ENCODE results near the gene ZBTB5. TPM values are rescaled to one million over a fixed set of nuclear protein-coding genes. Genes with fewer than 3 reads are reported as not detected.
A peak's percentile ranks its signal among the peaks of the same experiment; 100 is the strongest.

Gene ZBTB5
- total and polyA plus RNA-seq, 2 donors (not counting 1 experiment from before 2014, with no cell fraction given) = 5.1 to 7.3 TPM

GRCh38 chr9:37405350-37405749 lies 59.9 kb downstream of the ZBTB5 start:
- Histone ChIP-seq H3K4me3 (replicated peaks in 1 of 4; ENCODE audit: control extremely low read depth in 1 of 4, insufficient read depth in 1 of 4, low read depth in 3 of 4, low read length in 4 of 4) (no peak overlapping the region), H3K4me2 (ENCODE audit: extremely low read depth, insufficient read depth, low read length) (no peak overlapping the region), H3K4me1 (ENCODE audit: control insufficient read depth, extremely low read depth, insufficient read depth, low read length) (no peaks in the 10 kb centered on the region), H3K27me3 (ENCODE audit: control insufficient read depth, insufficient read depth, low read length) (peaks cover 3% of the 10 kb centered on the region), H3K9ac (ENCODE audit: insufficient read depth, low read length) (no peak overlapping the region), H3K27ac (ENCODE audit: insufficient read depth, low read length) (no peak overlapping the region), H3K36me3 (ENCODE audit: control insufficient read depth, insufficient read depth, low read length) (no peaks in the 10 kb centered on the region), H2AFZ (ENCODE audit: low read length) (no peak overlapping the region), H3K9me3 (ENCODE audit: control insufficient read depth, insufficient read depth, low read depth, low read length) (no peaks in the 10 kb centered on the region), H4K20me1 (ENCODE audit: control insufficient read depth, extremely low read depth, insufficient read depth, low read length) (no peaks in the 10 kb centered on the region), H3K79me2 (ENCODE audit: control insufficient read depth, insufficient read depth, low read length) (no peaks in the 10 kb centered on the region)
- DNase-seq (ENCODE audit: low read depth in 2 of 2) = peak in 1 of 2 donors; percentile 29
- TF ChIP-seq EZH2 (IDR thresholded peaks at IDR 0.05; ENCODE audit: low read length, missing control alignments) (no peak), CTCF (conservative IDR thresholded peaks at IDR 0.05 in 1 of 2, IDR thresholded peaks at IDR 0.05 in 1 of 2; ENCODE audit: low read depth in 1 of 2, low read length in 2 of 2) (no peak)

- H3K4me1 ChIP-seq (ENCODE audit: control insufficient read depth, extremely low read depth, insufficient read depth, low read length) = no peaks in the 10 kb centered on the region
- H3K27me3 ChIP-seq (ENCODE audit: control insufficient read depth, insufficient read depth, low read length) = peaks cover 3% of the 10 kb centered on the region
- H3K9ac ChIP-seq (ENCODE audit: insufficient read depth, low read length) = no peak overlapping the region
- no peaks in the 10 kb centered on the region for H3K79me2 ChIP-seq (ENCODE audit: control insufficient read depth, insufficient read depth, low read length)
- no peak overlapping the region for H3K27ac ChIP-seq (ENCODE audit: insufficient read depth, low read length)
- DNase-seq (ENCODE audit: low read depth in 2 of 2) = no peak
- H3K4me2 ChIP-seq (ENCODE audit: extremely low read depth, insufficient read depth, low read length) = no peak overlapping the region
- no peak overlapping the region for H3K4me3 ChIP-seq (replicated peaks in 1 of 4; ENCODE audit: control extremely low read depth in 1 of 4, insufficient read depth in 1 of 4, low read depth in 3 of 4, low read length in 4 of 4)
- no peaks in the 10 kb centered on the region for H3K9me3 ChIP-seq (ENCODE audit: control insufficient read depth, insufficient read depth, low read depth, low read length)
- no peaks in the 10 kb centered on the region for H3K36me3 ChIP-seq (ENCODE audit: control insufficient read depth, insufficient read depth, low read length)
- H2AFZ ChIP-seq (ENCODE audit: low read length) = no peak overlapping the region
- no peak for TF ChIP-seq EZH2 (IDR thresholded peaks at IDR 0.05; ENCODE audit: low read length, missing control alignments)
- TF ChIP-seq CTCF (conservative IDR thresholded peaks at IDR 0.05 in 1 of 2, IDR thresholded peaks at IDR 0.05 in 1 of 2; ENCODE audit: low read depth in 1 of 2, low read length in 2 of 2) = no peak
- no peaks in the 10 kb centered on the region for H4K20me1 ChIP-seq (ENCODE audit: control insufficient read depth, extremely low read depth, insufficient read depth, low read length)
Measured at GRCh38 chr9:37404590-37404989, 60.7 kb downstream of the ZBTB5 start.

- H3K4me1 ChIP-seq (ENCODE audit: control insufficient read depth, extremely low read depth, insufficient read depth, low read length) = no peaks in the 10 kb centered on the region
- no peaks in the 10 kb centered on the region for H3K36me3 ChIP-seq (ENCODE audit: control insufficient read depth, insufficient read depth, low read length)
- DNase-seq (ENCODE audit: low read depth in 2 of 2) = no peak
- no peaks in the 10 kb centered on the region for H4K20me1 ChIP-seq (ENCODE audit: control insufficient read depth, extremely low read depth, insufficient read depth, low read length)
- no peak overlapping the region for H3K27ac ChIP-seq (ENCODE audit: insufficient read depth, low read length)
- no peak overlapping the region for H3K9ac ChIP-seq (ENCODE audit: insufficient read depth, low read length)
- peaks cover 2% of the 10 kb centered on the region for H3K27me3 ChIP-seq (ENCODE audit: control insufficient read depth, insufficient read depth, low read length)
- H2AFZ ChIP-seq (ENCODE audit: low read length) = no peak overlapping the region
- H3K9me3 ChIP-seq (ENCODE audit: control insufficient read depth, insufficient read depth, low read depth, low read length) = no peaks in the 10 kb centered on the region
- no peak overlapping the region for H3K4me2 ChIP-seq (ENCODE audit: extremely low read depth, insufficient read depth, low read length)
- TF ChIP-seq EZH2 (IDR thresholded peaks at IDR 0.05; ENCODE audit: low read length, missing control alignments) (no peak), CTCF (conservative IDR thresholded peaks at IDR 0.05 in 1 of 2, IDR thresholded peaks at IDR 0.05 in 1 of 2; ENCODE audit: low read depth in 1 of 2, low read length in 2 of 2) (no peak)
- no peaks in the 10 kb centered on the region for H3K79me2 ChIP-seq (ENCODE audit: control insufficient read depth, insufficient read depth, low read length)
- no peak overlapping the region for H3K4me3 ChIP-seq (replicated peaks in 1 of 4; ENCODE audit: control extremely low read depth in 1 of 4, insufficient read depth in 1 of 4, low read depth in 3 of 4, low read length in 4 of 4)
Measured at GRCh38 chr9:37399336-37399735, 65.9 kb downstream of the ZBTB5 start.

All from fibroblast of lung (primary cell).